ENCODE data around the gene KCNG2.
"Not testable (repeated sequence)": the region's sequence is repeated elsewhere in the genome, so short reads cannot be mapped to it uniquely, and the experiment has no call there.

KCNG2 gene, protein sequence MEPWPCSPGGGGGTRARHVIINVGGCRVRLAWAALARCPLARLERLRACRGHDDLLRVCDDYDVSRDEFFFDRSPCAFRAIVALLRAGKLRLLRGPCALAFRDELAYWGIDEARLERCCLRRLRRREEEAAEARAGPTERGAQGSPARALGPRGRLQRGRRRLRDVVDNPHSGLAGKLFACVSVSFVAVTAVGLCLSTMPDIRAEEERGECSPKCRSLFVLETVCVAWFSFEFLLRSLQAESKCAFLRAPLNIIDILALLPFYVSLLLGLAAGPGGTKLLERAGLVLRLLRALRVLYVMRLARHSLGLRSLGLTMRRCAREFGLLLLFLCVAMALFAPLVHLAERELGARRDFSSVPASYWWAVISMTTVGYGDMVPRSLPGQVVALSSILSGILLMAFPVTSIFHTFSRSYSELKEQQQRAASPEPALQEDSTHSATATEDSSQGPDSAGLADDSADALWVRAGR

DNA sequence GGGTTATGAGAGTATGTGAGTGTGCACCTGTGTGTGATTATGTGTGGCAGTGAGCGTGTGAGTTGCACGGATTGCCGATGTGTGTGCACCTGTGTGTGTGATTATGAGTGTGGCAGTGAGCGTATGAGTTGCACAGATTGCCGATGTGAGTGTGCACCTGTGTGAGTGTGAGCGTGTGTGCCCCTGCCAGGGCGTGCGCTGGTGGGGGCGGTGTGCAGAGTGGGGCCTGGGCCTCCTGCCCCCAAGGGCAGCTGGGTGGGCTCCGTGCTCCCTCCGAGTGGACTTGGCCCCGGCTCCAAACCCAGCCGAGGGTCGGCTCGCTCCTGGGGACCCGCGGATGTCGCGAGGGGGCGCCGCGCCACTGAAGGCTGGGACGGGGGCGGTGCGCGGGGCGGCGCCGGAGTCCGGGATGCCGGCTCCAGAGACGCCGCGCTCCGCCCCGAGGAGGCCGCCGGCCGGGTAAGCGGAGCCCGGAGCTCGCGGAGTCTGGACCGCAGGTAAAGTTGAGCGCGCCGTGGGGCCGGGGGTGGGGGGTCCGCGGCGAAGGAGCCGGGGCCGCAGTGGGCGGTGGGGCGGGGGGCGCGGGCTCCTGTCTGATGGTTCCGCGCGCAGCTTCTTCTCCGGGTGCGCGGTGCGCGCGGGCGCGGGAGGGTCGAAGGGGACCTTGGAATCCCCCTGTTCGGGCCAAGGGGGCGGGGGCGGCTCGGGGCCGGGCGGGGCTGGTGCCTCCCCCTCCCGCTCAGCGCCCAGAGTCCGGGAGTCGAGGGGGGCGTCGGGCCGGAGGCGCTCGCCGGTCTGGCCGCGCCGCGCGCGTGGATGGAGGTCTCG, at the start of gene KCNG2:
KCNG2 (plus strand) TSS at position 421 of the 828 bp plus-strand sequence. CDS start 65,730 bp downstream, outside the sequence.
- FAIRE-seq, result no peak

DNA sequence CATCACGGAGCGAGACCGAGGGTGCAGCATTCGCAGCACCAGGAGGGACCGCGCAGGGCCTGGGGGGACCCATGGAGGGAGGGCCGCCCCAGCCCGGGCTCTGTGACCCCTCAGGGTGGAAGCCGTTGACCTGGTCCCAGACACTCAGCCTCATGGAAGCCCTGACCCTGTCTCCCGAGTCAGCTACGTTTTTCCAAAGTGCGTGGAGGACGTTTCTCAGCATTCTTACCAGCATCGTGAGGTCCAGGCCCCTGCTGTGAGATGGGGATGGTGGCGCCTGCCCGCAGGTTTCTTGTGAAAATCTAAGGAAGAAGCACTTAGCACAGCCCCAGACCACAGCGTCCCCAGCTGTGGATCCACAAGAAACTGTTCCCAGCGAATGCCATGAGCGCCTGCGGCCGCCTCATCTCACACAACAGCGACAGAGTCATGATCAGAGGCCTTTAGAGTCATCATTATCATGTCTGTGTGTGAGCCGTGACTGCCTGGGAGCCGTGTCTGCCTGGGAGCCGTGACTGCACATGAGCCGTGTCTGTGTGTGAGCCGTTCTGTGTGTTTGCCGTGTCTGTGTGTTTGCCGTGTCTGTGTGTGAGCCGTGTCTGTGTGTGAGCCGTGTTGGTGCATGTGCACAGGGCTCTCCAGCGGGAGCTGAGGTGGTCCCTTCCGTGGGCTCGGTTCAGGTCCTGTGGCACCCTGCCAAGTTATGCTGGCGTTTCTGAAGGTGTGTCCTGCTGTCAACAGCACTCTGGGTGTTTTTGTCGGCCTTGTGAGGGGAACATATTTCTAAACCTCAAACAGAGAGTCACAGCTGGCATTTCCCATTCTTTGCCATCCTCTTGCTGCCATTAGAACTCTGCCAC, 49.2 kb upstream of the KCNG2 start:
- no peak for FAIRE-seq

DNA sequence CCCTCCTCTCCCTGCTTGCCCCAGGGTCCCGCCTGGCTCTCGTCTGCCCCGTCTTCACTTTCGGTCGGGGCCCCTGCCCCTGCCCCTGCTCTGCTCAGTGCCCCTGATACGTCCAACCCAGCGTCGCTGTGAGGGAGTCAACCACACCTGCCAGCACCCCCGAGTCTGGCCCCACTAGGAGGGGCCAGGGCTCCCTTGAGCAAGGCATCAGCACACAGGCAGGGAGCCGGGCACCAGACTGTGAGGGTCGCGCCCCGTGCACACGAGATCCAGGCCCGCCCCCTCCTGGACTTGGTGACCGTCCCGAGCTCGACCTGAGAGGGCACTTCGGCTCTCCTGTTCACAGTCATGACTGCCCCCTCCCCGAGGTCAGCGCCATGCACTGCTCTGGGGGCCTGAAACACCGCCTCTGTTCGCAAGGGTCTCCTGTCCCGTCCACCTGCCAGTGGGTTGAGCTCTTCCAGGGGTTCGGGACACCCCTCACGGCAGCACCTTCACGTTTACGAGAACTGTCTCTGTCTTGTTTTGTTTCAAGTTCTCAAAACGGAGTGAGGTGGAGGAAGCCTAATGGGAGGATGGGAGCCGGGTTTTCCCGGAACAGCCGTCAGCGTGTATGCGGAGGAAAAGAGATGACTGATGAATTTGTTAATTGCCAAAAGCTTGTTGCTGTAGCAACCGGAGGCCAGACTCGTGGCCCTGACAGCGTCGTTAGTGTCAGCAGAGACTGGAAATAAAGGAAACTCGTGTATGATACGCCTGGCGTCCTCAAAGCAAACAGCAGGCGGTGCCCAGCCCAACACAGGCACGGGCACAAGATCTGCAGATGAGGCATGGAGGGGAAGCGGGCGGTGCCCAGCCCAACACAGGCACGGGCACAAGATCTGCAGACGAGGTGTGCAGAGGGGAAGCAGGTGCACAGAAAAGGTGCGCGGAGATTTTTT, 48.2 kb upstream of the KCNG2 start:
- FAIRE-seq, result no peak

DNA sequence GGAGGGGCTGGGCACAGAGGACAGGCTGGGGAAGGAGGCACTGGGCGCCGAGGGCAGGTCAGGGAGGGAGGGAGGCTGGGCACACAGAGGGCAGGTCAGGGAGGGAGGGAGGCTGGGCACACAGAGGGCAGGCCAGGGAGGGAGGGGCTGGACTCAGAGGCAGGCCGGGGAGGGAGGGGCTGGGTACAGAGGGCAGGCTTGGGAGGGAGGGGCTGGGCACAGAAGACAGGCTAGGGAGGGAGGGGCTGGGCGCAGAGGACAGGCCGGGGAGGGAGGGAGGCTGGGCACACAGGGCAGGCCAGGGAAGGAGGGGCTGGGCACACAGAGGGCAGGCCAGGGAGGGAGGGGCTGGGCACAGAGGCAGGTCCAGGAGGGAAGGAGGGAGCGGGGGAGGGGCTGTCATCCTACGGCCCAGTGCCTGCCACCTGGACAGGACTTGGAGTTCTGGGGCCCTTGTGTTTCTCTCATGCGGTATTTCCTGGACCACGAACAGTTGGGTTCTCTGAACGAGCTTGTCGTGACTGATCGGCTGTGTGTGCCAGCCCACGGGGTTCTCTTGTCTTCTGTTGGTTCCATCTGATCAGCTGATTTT, 46.7 kb upstream of the KCNG2 start:
- no peak for FAIRE-seq

DNA sequence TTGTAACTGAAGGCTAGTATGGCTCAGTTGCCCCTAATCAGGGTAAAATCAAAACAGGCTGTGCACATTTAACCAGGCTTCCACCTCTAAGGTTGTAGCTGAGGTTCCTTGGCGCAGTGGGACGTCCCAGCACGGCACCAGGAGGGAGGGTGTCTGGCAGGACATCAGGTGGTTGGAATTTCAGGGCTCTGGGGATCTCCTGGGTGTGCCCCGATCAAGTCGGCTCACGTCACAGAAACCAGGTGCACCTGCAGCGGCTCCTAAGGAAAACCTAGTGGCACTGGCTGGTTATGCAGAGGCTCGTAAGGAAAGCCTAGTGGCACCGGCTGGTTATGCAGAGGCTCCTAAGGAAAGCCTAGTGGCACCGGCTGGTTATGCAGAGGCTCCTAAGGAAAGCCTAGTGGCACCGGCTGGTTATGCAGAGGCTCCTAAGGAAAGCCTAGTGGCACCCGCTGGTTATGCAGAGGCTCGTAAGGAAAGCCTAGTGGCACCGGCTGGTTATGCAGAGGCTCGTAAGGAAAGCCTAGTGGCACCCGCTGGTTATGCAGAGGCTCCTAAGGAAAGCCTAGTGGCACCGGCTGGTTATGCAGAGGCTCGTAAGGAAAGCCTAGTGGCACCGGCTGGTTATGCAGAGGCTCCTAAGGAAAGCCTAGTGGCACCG, 45.7 kb upstream of the KCNG2 start:
- FAIRE-seq, result not testable (repeated sequence)

DNA sequence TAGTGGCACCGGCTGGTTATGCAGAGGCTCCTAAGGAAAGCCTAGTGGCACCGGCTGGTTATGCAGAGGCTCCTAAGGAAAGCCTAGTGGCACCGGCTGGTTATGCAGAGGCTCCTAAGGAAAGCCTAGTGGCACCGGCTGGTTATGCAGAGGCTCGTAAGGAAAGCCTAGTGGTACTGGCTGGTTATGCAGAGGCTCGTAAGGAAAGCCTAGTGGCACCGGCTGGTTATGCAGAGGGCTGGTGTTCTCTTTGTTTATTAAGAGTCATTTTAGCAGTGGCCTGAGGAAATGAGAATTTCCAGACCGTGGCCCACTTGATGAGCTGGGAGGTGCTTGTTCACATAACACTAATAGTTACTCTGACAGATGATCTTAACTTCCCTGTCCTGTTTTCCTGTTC, 44.8 kb upstream of the KCNG2 start:
- not testable (repeated sequence) for FAIRE-seq

DNA sequence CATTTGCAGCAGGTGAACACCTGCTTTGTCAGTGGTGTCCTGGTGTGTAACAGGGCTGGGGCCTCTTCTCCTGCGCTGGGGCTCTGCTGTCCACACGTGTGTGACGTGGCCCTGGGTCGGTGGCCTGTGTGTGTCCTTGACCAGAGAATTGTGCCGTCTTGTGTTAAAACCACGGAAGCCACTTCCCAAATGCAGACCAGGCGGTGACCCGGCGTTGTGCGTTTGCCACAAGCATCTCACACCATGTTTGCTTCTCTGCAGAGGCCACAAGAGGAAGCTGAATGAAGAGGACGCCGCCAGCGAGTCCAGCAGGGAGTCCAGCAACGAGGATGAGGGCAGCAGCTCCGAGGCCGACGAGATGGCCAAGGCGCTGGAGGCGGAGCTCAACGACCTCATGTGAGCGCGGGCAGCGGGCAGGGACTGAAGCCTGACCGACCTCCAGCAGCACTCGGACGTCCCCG, 44.3 kb upstream of the KCNG2 start:
- no peak for FAIRE-seq

DNA sequence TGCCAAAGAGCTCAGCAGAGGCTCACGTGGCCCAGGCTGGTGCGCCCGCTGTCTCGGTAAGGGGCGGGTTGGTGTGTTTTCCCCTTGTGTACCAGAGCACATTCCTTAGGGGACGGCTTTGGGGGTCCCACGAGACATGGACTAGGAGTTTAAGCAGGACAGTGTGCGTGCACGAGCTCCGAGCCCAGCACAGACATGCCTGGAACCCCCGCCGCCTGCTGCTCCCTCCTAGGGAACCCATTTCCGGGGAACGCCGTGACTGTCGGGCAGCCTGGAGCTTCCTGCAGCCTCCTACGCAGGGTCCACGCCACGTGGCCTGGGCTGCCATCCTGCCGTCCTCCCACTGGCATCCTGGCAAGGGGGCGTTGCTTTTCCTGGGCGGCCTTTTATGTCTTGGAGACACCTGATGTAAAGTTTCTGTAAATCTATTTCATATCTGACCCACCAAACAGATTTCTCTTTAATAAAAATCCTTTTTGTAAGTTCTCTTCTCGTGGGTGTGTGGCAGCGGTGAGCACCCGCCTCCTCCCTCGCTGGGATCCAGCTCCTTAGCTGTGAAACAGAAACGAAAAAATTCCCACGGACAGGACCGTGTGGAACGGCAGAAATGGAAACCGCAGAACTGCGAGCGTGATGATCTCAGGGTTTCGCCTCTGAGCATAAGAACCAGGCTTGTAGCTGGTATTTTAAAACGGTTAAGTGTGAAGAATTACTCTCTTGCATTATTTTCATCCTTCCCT, 43.5 kb upstream of the KCNG2 start:
- no peak for FAIRE-seq

DNA sequence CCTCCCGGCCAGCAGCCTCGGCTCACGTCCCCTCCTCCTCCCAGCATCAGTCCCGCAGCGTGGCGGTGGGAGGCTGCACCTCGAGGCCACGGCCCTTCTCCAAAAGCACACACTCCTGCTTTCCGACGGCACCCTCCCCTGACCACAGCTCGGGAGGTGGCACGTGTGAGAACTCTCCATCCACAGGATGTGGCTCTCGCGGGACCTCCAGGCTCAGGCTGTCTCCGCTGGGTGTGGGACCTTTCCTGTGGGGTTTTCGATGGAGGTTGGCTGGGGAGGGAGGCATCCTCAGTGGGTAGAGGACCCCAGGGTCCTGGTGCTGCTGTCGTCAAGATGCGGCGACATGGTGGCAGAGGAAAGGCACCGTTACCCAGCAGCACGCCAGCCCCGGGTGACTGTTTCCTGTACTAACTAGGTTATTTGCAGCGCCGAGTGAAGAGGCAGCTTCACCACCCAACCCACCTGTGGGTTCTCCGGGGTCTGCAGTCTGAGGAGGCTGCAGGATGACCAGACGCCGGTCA, 42.8 kb upstream of the KCNG2 start:
- FAIRE-seq, result no peak

DNA sequence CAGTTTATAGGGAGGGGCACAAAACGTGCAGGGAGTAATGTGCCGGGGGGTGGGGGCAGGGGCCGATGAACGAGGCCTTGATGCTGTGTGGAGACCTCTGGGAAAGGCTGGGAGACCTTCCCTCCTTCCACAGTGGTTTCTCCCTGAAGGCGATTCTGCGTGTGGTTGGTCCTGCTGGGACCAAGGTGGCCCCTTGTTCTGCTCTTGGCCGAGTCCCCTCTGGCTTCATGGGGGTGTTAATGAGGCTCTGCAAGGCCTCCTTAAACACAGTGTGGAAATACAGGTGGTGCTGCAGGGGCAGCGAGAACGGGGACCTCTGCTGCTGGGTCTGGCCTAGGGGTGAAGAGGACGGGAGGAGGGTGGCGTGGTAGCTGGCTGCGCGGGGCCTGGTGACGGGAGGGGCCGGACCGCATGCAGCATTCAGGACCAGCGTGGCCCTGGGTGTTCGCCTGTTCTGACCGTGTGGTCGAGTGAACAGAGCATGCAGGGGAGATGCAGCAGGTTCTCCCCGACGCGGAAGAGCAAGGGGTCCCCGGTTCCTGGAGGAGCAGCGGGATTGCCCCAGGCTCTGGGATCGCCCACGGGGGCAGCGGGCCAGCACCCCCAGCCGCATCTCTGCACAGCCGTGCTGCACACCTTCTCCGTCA, 42.1 kb upstream of the KCNG2 start:
- no peak for FAIRE-seq

DNA sequence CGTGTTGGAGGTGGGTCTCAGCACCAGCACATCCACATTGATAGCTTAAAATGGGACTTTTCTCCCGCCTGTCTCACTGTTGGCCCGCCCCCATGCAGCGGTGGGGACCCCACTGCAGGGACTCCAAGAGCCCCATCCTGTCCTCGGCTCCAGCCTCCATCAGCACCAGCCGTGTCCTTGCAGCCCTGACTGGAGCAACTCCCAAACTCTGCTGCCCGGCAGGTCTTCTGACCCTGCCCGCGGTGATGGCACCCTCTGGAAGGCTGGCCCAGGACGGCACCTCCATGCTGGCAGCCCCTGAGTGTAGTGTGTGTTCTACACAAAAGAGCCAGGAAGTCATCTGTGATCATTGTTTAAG, 41.6 kb upstream of the KCNG2 start:
- no peak for FAIRE-seq

DNA sequence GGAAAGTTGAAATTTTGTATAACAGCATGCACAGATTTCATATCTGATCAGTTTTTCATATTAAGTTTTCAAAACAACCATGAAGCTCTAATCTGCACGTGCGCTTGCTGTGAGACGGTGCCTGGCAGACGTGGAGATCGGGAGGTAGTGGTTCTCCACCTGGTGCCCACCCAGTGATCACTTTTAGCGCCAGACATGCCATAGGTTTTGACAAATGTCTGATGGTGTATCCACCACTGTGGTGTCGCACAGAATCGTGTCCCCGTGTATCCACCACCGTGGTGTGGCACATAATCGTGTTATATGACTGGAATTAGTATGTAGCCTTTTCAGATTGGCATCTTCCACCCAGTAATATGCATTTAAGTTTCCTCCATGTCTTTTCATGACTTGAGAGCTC, 40.9 kb upstream of the KCNG2 start:
- no peak for FAIRE-seq

DNA sequence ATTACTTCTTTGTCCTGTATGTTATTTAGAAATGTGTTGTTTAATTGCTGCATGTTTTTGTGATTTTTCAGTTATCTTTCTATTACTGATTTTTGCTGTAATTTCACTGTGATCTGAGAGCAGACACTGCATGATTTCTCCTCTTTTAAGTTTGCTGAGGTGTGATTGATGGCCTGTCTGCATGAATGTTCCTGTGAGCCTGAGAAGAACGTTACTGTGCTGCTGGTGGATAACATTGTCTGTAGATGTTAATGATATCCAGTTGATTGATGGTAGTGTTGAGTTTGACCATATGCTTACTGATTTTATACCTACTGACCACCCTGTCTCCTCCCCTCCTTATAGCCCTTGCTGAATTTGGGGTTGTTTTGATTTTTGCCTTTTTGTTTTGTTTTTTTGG, 37.4 kb upstream of the KCNG2 start:
- FAIRE-seq, result no peak

DNA sequence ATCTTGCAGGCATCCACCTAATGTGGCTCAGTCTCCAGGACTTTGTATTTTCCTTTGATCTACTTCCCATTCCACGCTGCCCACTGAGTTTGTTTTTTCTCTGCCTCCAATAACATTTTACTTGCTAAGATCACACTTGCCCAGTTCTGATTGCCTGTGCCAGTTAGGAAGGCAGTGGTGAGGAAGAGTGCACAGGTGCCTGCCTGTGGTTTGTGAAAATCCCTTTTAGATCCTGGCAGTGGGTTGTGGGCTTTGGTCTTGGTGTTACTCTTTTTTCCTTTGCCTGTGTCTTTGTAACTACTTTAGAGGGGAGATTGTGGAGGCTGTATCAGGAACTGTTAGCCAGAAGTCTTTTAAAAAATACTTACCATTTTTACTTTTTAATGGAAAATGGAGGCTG, 36.9 kb upstream of the KCNG2 start:
- no peak for FAIRE-seq

DNA sequence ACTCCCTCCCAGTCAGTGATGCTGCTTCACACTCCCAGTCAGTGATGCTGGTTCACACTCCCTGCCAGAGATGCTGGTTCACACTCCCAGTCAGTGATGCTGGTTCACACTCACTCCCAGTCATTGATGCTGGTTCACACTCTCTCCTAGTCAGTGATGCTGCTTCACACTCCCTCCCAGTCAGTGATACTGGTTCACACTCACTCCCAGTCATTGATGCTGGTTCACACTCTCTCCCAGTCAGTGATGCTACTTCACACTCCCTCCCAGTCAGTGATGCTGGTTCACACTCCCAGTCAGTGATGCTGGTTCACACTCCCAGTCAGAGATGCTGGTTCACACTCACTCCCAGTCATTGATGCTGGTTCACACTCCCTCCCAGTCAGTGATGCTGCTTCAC, 34.3 kb upstream of the KCNG2 start:
- FAIRE-seq, result no peak

DNA sequence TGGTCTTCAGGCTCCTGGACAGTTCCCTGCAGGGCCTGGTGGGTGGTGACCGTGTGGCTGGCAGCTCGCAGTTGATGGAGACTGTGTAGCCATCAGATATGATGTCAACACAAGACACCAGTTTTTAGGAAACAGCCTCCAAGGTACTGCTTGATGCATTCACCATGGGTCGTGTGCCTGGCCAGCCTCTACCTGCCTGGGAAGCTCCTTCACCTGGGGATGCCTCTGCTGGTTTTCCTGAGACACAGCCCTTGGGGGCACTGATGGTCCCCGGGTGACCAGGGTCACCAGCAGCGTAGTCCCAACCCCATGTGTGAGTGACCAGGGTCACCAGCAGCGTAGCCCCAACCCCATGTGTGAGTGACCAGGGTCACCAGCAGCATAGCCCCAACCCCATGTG, 33.6 kb upstream of the KCNG2 start:
- FAIRE-seq, result no peak

DNA sequence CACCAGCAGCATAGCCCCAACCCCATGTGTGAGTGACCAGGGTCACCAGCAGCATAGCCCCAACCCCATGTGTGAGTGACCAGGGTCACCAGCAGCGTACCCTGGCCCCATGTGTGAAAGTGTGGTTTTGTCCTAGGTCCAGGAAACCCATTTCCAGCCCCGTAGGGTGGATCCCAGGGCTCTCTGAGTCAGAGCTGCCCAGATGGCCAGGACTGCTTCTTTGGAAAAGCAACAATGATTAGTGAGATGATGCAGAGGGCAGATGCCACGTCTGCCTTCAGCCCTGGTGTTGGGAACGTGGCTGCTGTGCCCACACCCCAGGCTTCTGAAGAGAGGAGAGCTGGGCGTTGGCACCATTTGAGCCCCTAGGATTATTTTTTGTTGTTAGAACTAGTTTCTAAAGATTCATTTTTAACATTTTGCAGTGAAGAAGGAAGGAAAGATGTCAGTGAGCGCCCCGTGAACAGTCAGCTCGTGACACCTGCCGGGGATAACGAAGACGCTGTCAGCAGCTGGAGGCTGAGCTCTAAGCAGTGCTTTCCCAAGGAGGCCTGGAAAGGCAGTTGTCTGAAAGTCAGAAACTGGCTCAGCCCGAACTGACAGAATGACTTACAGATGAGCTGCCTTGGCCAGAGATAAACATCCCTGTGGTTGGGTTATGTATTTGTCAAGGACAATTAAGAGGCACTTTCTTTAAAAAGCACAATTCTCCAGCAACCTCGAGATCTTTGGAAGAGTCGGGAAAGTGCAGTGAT, 32.1 kb upstream of the KCNG2 start:
- FAIRE-seq, result no peak

DNA sequence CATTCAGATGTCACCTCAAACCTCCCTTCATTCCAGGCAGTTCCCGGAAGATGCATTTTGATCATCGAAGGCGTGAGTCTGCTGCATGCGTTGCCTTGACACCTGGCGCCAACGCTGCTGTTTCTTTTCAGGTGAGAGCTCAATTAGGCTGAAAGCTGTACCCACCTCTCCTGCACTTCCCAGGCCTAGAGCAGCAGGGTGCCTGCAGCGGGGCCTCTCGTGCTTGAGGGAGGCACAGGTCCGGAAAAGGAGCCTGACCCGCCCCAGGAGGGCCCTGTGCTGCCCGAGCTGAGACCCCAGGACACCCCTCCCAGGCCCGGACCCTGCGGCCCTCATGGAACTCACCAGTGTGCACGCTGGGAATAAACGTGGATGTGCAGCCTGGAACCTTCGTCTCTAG, 31.4 kb upstream of the KCNG2 start:
- FAIRE-seq, result no peak

DNA sequence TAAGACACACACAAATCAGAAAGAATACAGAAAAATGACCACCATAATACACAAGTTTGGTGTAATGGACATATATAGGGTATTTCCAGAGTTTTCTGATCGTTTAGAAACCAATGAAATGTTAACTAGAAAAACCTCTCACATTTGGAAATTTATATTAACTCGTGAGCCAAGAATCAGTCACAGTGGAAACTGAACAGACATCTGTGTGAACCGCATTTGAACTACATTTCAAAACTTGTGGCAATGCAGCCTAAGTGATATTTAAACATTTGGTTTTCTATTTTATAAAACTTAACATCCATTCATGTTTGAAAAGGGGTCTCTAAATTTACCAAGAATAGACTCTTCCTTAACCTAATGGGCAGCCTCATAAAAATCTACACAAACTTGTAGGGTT, 29.0 kb upstream of the KCNG2 start:
- FAIRE-seq, result no peak

Measured in TTC549 (cell line).